ENCODE results near the gene LHFPL2.

The LHFPL2 gene

DNA sequence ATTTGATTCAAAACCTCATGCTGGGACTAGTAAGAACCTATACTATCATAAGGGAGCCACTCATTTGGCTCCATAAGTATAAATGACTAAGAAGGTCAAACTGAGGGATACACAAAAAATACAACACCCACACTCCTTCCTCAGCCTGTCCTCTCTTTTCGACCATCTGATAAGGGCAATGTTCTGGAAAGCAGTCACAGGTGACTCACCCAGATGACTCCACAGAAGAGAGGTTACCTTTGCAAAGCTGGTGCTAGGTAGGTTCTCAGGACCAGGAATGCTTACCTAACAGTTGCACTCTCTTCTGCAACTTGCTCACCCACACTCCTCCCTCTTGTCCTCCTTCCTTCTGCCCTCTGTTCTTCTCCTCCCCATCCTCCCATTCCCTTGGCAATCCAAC, 32.9 kb downstream of the LHFPL2 start:
- H3K4me3 ChIP-seq (ENCODE audit: low read depth, low read length) = no peak overlapping the region
- no peak for TF ChIP-seq CTCF (IDR thresholded peaks at IDR 0.05; ENCODE audit: low read depth, low read length)

GRCh38 chr5:78614816-78615215, 33.8 kb downstream of the LHFPL2 start:
- H3K4me3 ChIP-seq (ENCODE audit: low read depth, low read length) = no peak overlapping the region
- TF ChIP-seq CTCF (IDR thresholded peaks at IDR 0.05; ENCODE audit: low read depth, low read length) = no peak

DNA sequence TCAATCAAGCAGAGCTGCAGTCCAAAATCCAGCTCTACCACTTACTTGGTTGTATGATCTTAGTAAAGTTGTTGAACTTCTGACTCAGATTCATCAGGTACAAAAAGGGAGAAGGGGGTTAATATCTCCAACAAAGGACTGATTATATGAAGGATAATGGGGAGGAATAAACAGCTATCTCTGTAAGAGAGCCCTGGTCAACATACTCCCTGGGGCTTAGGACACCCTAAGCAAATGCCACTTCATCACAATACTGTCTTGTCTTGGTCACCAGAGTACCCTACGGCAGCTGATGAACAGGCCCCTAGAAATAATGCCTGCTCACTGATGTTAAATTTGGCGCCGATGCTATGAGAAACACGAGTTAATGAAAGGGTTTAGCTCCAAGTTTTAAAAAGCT, 34.8 kb downstream of the LHFPL2 start:
- no peak overlapping the region for H3K4me3 ChIP-seq (ENCODE audit: low read depth, low read length)
- TF ChIP-seq CTCF (IDR thresholded peaks at IDR 0.05; ENCODE audit: low read depth, low read length) = no peak

GRCh38 chr5:78613151-78613533, 35.4 kb downstream of the LHFPL2 start:
- no peak overlapping the region for H3K4me3 ChIP-seq (ENCODE audit: low read depth, low read length)
- TF ChIP-seq CTCF (IDR thresholded peaks at IDR 0.05; ENCODE audit: low read depth, low read length) = no peak

- TF ChIP-seq CTCF (IDR thresholded peaks at IDR 0.05; ENCODE audit: low read depth, low read length) = no peak
- H3K4me3 ChIP-seq (ENCODE audit: low read depth, low read length) = no peak overlapping the region
These were observed 36.1 kb downstream of the LHFPL2 start for GRCh38 chr5:78612227-78613150.

DNA sequence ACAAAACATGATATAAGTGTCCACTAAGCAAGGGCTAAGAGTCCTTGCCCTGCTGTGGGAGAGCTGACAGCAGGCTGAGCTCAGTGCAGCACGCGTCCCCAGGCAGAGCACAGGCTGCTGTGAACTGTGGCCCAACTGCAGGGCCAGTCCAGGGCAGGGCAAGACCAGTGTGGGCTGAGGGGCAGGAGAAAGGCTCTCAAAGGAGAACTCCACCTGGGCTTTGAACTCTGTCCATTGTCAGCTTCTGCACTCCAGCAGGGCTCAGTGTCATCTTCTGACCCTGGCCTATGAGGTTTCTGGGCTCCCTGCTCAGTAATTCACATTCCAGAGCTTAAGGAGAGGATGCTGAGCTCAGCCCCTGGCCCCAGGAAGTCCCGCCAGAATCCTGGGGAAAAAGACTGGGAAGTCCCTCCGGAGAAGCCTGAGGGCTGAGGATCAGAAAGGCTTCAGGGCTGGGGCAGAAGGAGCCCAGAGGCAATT, 37.4 kb downstream of the LHFPL2 start:
- no peak overlapping the region for H3K4me3 ChIP-seq (ENCODE audit: low read depth, low read length)
- no peak for TF ChIP-seq CTCF (IDR thresholded peaks at IDR 0.05; ENCODE audit: low read depth, low read length)

GRCh38 chr5:78610636-78611035, 37.9 kb downstream of the LHFPL2 start:
- no peak for TF ChIP-seq CTCF (IDR thresholded peaks at IDR 0.05; ENCODE audit: low read depth, low read length)
- no peak overlapping the region for H3K4me3 ChIP-seq (ENCODE audit: low read depth, low read length)

All from WI38 (cell line).